HG02885 (cell line): ENCODE data around the gene PRX.
"Not testable (repeated sequence)": the region's sequence is repeated elsewhere in the genome, so short reads cannot be mapped to it uniquely, and the experiment has no call there.

Experiments
- ATAC-seq: cut with Tn5 transposase; IDR thresholded peaks from one replicate; pipeline ENCODE4 v1.9.1; 2021; ENCODE audit warnings: mild to moderate bottlenecking; ENCODE audit not compliant: unreplicated experiment, poor library complexity

PRX gene

DNA sequence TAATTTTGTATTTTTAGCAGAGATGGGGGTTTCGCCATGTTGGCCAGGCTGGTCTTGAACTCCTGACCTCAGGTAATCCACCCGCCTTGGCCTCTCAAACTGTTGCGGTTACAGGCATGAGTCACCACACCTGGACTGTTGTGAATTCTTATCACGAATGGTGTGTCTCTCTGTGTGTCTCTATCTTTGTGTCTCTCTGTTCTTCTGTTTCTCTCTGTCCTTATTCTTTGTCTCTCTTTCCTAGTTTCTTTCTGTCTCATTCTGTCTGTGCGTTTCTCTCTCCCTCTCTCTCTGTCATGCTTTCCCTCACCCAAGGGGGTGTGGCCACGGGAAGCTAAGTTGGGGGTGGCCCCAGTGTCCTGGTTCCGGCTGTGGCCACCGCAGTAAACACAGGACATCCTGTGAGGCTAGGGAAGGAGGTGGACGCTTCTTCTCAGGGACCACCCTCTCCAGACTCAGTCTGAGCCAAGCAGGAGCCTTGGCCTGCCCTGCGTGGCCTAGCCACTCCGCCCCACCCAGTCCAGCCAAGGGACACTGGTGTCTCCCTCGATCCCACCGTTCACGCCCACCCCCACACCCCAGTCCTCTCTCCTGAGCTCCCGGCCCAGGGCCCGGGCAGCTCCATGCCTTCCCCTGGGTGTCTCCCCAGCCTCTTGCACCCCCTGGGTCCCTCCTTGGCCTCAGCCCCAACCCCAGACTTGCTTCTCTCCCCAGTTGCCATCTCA is 3.9 kb upstream of the PRX start:
- no peak for ATAC-seq

DNA sequence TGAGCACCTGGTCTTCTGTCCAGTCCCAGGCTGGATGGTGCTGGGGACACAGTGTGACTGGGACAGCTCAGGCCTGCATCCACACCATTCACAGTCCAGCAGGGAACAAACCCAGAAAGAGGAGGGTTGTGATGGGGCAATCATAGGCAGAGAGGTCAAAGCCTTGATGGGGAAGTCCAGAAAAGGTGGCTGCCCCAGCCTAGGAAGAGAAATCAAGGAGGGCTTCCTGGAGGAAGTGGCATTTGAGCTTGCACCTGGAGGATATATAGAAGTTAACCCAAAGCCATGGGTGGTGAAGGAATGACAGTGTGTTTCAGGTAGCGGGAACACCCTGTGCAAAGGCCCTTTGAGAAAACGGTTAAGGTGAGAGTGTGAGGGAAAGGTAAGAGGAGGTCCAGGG is 2.6 kb upstream of the PRX start:
- no peak for ATAC-seq

DNA sequence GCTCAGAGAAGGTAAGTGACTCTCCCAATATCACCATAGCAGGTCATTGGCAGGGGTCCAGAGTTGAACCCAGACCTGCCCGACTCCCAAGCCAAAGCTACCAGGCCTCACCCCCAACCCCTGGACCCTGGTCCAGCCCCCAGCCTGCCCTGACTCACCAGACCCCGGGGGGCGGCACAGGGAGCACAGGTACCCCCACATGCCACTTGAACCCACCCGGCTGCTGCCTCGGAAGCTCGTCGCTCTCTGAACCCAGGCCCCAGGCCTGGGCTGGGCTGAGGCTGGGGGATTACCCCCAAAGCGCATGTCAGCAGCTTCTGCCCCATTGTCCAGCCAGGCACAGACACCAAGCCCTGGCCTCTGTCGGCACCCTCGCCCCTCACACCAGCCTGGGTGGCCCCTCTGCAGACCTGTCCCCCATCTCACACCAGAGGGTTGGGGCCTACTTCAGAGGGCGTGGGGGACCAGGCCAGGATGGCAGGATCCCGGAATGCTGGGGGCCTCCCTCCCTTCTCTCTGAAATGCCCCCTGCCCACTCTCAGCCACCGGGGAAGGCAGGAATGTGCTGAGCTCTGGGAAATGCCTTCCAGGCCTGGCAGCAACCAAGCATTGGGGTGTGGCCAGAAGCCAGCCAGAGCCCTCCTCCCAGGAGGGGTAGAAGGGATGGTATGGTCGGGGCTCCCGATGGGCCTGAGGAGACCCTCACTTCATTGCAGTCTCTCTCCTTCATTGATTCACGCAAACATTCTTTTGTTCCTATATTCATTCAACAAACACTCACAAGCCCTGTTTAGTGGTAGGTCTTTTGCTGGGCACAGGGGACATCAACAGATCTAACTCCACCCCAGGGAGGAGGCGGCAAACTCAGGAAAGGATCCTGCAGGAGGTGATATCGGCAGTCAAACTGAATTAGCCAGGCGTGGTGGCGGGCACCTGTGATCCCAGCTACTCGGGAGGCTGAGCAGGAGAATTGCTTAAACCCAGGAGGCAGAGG is 1.7 kb upstream of the PRX start:
- no peak for ATAC-seq

DNA sequence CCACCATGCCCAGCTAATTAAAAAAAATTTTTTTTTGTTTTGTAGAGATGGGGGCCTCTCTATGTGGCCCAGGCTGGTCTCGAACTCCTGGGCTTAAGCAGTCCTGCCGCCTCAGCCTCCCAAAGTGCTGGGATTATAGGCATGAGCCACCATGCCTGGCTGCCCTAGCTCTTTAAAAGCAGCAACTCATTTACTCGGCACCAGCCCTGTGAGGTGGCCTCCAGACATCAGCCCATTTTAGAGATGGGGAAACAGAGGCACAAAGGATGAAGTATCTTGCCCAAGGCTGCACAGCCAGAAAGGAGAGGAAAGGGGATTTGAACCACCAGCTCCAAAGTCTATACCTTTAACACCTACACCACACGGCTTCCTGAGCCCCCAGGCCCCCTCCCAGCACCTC is 312 bp downstream of the PRX start:
- ATAC-seq, result no peak

DNA sequence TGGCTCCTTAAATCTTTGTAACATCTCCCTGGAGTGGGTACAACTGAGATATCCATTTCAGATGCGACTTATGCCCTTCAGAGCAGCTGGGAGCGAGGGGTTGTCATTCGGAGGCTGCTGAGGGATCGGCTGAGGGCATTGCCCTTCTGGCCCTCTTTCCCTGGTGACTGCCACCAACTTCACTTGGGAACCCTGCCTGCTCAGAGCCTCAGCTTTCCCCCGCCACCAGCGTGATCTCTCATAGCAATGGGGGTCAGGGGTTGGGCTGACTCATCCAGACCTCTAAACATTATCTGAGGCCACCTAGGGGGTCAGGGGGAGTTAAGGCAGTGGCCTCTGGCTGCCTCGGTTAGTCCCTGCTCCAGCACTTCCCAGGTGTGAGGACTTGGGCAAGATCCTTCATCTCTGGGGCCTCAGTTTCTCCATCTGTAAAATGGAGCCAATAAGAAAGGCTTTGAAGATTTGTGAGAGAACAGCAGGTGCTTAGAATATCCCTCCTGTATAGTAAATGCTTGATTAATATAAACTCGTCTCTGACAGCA is 1.1 kb downstream of the PRX start:
- no peak for ATAC-seq

DNA sequence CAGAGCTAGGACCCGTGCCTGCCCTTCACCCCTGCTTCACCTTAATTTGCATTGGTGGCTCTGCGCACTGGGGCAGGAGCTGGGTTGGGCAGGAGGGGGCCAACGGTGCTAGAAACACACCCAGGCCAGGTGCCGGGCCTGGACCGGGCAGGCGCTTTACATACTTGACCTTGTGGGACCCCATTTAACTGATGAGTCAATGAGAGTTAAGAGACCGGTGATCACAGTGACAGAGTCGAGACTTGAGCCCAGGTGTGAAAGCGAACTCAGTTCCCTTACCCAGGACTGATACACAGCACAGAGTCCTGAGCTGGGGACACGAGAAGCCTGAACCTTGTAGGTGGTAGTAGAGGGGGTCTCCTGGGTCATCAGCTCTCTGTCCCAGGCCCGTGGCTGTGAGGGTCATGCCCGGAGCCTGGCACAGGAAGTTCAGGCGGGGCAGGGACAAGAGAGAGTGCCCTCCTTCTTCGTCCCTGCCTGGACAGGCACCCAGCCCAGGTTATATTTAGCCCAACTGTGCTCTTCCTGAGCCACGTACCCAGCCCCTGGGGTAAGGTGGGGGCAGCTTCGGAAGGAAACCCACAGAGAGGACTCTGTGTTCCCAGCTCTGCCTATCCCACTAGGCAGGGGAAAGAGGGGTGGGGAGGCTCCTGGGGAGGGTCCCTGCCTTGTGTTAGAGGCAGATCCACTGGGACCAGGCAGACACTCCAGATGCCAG is 1.9 kb downstream of the PRX start:
- ATAC-seq, result no peak

DNA sequence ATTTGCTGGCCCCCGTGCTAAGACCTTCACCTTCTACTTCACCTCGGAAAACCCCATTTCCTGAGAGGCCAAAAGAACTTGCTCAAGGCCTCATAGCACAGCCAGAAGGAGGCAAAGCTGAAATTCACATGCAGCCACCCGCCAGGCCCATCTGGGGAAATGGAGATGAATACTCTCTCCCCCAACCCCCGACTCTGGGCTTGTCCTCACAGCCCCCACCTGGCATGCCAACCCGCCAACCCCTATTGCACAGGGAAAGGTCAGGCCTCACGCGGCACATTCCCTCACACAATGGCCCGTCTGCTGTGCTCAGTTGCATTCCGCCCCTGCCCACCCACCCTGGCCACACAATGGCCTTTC is 3.2 kb downstream of the PRX start:
- no peak for ATAC-seq

DNA sequence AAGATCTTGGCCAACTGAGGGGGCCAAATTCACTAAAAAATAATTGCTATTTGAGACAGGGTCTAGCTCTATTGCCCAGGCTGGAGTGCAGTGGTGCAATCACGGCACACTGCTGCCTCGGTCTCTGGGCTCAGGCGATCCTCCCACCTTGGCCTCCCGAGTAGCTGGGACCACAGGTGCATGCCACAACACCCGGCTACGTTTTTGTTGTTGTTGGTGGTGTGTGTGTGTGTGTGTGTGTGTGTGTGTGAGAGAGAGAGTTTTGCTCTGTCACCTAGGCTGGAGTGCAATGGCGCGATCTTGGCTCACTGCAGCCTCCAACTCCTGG is 4.6 kb downstream of the PRX start:
- not testable (repeated sequence) for ATAC-seq

DNA sequence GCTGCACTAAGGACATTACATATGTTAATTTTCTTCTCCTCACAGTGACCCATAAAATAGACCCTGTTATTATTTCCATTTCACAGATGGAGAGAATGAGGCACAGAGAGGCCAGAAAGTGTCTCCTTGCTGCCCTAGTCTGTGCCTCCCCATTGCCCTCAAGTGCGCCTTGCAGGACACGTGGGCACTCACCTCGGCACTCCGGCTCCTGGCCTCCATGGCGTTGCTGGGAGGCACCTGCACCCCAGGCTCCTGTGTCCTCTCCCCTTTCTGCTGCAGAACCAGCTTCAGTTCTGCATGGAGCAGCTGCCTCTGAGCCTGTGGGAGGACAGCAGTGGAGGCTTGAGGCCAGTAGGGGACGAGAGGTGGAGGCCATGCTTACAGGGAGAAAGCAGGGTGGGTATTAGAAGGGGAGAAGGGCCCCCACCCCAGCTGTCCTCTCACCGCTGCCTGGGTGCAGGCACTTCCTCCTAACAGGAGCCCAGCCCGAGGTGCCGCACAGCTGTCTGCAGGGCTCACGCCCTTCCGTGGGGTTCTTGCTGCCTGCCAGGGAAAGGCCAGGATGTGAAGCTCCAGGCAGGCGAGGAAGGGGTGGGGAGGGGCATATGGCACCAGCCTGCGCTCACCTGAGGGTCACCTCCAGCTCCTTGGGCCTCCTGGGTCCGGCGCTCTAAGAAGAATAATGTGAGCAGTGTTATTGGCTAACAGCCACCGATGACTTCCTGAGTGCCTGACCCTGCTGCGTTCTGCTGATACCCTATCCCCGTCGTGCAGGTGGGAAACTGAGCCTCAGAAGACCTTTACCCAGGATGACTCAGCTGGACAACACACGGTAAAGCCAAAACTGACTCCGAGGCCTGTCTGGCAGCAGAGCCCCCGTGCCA is 5.2 kb downstream of the PRX start:
- no peak for ATAC-seq

DNA sequence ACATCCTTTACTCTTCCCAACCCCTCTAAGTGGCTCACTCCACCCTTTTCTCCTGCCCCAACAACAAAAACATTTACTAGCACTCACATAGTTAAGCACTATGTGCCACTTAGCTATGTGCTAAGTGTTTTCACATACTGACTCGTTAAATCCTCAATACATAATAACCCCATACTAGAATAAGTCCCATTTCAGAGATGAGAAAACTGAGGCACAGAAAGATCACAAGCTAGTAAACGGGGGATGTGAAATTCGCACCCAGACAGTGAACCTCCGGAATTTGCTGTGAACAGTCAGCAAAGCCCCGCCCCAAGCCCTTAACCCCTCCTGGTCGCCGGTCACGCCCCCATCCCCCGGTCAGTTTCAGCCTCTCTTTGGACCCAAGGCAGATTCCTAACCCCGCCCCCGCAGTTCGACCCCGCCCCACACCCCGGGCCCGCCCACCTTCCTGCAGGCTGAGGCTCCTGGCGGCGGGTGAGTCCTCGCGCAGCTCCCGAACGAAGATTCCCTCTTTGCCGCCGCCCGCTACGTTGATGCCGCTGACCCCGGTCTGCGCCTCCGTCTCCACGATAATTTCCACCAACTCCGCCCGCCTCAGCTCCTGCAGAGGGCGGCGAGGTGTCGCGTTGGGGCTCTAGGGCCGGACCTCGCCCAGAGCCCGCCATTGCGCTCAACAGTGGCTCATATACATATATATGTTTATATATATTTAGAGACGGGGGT is 9.8 kb downstream of the PRX start:
- ATAC-seq, result peak; percentile 72

DNA sequence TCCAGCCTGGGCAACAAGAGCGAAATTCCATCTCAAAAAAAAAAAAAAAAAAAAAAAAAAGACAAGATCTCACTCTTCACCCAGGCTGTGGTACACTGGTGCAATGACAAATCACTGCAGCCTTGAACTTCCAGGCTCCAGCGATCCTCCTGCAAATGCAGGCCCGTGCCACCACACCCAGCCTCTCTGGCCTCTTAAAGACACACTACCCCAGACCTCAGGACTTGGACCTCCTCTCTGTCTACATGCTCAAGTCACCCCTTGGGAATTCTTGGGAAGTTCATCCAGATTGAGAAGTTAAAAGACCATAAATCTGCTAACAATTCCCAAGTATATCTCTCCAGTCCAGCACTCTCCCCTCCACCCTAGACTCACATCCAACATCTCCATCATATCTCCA is 12.6 kb downstream of the PRX start:
- ATAC-seq, result no peak

DNA sequence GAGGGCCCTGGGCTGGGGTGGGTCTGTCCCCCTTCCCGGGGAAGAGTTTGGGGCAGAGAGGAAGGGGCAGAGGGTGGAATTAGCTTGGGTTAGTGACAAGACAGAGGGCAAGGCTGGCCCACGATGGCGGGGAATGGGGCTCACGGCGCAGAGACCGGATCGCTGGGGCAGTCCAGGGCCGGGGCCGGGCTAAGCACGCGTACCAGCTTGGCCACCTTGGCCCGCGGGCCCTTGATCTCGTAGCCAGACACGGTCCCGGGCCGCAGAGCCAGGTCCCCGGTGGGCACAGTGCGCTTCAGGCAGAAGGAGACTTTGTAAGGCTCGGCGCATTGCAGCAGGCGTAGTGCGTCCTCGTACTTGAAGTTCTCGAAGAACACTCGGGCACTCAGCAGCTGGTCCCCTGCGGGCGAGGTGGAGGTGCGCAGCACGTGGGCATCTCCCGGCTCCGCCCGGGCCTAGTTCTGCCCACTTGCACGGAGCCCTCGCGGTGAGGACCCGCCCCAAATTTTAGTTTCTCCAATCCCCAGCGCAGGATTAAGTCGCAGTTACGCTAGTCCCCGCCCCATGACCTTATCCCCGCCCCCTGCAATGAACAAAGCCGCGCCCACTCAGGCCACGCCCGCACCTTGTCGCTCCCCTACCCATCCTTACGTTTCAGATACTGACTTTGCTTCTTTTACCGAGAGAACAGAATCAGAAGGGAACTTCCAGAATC is 14.6 kb downstream of the PRX start:
- no peak for ATAC-seq

DNA sequence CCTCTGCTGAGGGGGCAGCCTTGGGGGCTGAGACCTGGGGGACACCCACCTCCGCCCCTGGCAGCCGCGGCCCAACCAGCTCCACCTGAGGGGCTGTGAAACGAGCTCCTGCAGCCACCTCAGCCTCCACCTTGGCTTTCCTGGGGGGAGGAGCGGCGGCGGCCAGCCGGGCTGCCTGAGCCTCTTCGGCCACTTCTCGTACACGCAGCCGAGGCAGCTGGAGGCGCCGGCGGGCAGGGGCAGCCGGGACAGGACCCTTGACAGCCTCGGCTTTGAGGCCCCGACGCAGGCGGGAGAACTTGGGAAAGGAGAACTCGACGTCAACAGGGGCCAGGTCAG is 15.6 kb downstream of the PRX start:
- no peak for ATAC-seq

DNA sequence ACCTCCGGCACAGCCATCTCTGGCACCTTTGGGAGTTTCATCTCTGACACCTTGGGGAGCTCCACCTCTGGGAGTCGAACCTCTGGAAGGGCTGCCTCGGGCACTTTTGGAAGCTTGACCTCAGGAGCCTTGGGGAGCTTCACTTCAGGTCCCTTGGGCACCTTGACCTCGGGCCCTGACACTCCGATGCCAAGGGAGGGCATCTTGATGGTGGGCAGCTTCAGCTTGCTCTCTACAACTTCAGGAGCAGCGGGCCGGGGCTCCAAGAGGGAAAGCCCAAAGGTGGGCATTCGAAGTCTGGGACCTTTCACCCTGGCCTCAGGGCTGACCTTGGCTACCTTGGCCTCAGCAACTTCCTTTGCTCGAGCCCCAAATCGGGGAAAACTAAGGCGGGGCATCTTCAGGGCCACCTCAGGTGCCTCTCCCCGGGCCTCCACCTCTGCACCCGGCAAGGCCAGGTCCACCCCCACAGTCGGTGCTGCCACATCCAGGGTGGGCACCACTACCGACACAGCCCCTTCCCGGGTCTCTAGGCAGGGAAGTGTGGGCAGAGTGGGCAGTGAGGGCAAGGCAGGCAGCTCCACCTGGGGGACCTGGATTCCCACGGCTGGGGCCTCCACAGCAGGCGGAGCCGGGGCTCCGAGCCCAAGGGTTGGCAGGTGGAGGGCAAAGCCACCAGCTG is 16.2 kb downstream of the PRX start:
- no peak for ATAC-seq

DNA sequence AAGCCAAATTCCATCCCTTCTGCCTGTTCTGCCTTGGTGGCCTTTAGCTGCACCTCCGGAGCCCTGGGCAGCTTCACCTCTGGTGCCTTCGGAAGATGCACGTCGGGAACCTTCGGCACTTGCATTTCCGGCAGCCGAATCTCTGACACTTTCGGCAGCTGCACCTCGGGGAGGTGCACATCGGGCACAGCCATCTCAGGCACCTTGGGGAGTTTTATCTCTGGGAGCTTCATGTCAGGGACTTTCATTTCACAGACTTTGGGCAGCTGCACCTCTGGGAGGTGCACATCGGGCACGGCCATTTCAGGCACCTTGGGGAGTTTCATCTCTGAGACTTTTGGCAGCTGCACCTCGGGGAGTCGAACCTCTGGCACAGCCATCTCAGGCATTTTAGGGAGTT is 17.2 kb downstream of the PRX start:
- ATAC-seq, result no peak

DNA sequence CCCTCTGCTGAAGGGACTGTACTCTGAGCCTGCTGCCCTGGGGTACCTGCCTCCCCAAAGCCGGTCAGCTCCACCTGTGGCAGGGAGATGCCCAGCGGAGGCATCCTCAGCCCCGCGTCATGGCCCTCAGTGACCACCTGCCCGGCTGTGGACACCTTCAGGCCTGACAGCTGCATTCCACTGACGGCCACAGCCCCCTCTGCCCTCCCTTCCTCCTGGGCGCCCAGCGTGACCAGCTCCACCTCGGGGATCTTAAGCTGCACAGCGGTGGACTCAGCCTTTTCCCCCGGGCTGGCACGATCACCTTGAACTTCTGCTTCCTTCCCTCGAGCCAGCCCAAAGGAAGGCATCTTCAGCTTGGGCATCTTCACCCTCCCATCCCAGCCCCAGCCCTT is 18.4 kb downstream of the PRX start:
- ATAC-seq, result no peak

DNA sequence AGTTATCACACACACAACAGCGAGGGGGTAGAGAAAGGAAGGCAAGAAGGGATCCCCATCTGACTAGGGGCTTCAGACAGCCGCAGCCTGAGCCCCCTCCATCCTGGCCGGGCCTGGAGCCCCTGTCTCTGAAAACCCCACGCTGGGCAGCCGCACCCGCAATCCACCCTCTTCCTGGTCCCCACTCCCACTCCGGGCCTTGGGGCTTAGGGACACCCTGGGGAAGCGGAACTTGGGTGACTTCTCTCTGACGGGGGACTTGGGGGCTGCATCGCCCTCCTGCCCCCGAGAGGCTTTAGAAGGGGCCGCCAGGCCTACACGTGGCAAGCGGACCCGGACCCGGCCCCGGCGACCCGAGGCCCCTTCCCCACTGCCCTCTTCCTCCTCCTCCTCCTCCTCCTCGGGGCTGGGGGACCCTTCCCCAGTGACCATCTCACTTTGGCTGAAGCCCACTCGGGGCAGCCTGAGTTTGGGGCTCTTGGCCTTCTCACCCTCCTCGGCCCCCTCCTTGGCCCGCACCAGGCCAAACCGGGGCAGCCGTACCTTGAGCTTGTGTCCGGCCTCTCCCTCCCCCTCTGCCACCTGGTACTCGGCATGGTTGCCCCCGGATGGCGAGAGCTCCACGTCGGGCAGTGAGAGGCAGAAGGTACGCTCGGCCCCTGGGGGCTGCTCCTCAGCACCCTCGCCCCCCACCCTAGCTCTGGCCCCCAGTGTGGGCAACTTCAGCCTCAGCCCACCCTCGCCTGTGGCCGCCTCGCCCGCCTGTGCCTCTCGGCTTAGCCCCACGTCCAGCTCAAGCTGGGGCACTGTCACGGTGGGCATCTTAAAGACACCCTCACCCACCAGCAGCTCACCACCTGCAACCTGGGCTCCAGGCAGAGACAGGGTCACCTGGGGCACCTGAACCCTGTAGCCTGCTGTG is 19.0 kb downstream of the PRX start:
- no peak for ATAC-seq
